NCI-H2029 treated with DMSO at 0.1 percent for 48 hours (cell line): ENCODE measurements around the gene SLC4A4.
"Not testable (repeated sequence)": the region's sequence is repeated elsewhere in the genome, so short reads cannot be mapped to it uniquely, and the experiment has no call there.

Source experiments
- DNase-seq: peaks from one replicate; lab custom pipeline; 2025; lab: John Stamatoyannopoulos, UW

SLC4A4 gene

GRCh38 chr4:71360844-71361243 is 22.0 kb downstream of the SLC4A4 start:
- no peak for DNase-seq

GRCh38 chr4:71361476-71361875 is 22.7 kb downstream of the SLC4A4 start:
- no peak for DNase-seq

GRCh38 chr4:71366766-71367165 is 27.9 kb downstream of the SLC4A4 start:
- no peak for DNase-seq

- no peak for DNase-seq
Observed at GRCh38 chr4:71367546-71367945, 28.7 kb downstream of the SLC4A4 start.

- no peak for DNase-seq
Observed at GRCh38 chr4:71368906-71369305, 30.1 kb downstream of the SLC4A4 start.

GRCh38 chr4:71369536-71369935 is 30.7 kb downstream of the SLC4A4 start:
- no peak for DNase-seq

- no peak for DNase-seq
Observed at GRCh38 chr4:71375494-71375893, 36.7 kb downstream of the SLC4A4 start.

GRCh38 chr4:71377561-71377960 is 38.7 kb downstream of the SLC4A4 start:
- no peak for DNase-seq

- no peak for DNase-seq
Observed at GRCh38 chr4:71379126-71379525, 40.3 kb downstream of the SLC4A4 start.

GRCh38 chr4:71380788-71381187 is 42.0 kb downstream of the SLC4A4 start:
- DNase-seq = no peak

- DNase-seq = no peak
Observed at GRCh38 chr4:71382125-71382899, 43.5 kb downstream of the SLC4A4 start.

- DNase-seq = no peak
Observed at GRCh38 chr4:71382900-71383560, 44.2 kb downstream of the SLC4A4 start.

GRCh38 chr4:71383984-71384383 is 45.2 kb downstream of the SLC4A4 start:
- DNase-seq = no peak

- no peak for DNase-seq
Observed at GRCh38 chr4:71389149-71389827, 50.5 kb downstream of the SLC4A4 start.

GRCh38 chr4:71392109-71392508 is 53.3 kb downstream of the SLC4A4 start:
- DNase-seq = no peak

- no peak for DNase-seq
Observed at GRCh38 chr4:71396382-71396781, 57.6 kb downstream of the SLC4A4 start.

- no peak for DNase-seq
Observed at GRCh38 chr4:71400810-71401209, 62.0 kb downstream of the SLC4A4 start.

- DNase-seq = no peak
Observed at GRCh38 chr4:71402616-71403015, 63.8 kb downstream of the SLC4A4 start.

GRCh38 chr4:71404049-71404448 is 65.2 kb downstream of the SLC4A4 start:
- DNase-seq = no peak

- no peak for DNase-seq
Observed at GRCh38 chr4:71405791-71406190, 67.0 kb downstream of the SLC4A4 start.

- no peak for DNase-seq
Observed at GRCh38 chr4:71406459-71406963, 67.7 kb downstream of the SLC4A4 start.

- DNase-seq = not testable (repeated sequence)
Observed at GRCh38 chr4:71408961-71409360, 70.1 kb downstream of the SLC4A4 start.

- DNase-seq = no peak
Observed at GRCh38 chr4:71411981-71412380, 73.2 kb downstream of the SLC4A4 start.
